Activated gamma-delta T cell (primary cell): ENCODE measurements around the gene GTSE1.

Experiments used
- DNase-seq: peaks from one replicate; lab custom pipeline; 2025; lab: John Stamatoyannopoulos, UW

The GTSE1 gene

DNA sequence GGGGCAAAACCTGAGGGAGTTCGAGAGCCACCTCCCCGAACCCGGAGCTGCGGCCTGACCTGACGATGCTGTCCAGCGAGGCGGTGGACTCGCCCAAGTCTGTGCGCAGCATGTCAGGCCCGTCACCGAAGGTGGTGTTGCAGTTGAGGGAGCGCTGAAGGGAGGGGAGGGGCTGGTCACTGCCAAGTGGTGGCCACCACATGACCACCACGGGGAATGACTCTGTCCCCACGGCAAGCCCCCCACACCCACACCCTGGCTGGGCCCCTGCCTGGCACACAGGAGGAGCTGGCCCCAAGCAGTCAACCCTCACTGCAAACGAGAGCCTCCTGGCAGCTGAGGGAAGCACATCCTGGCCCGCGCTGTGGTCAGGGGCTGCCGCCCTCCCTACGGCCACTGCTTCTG, 69.7 kb downstream of the GTSE1 start:
- no peak for DNase-seq

DNA sequence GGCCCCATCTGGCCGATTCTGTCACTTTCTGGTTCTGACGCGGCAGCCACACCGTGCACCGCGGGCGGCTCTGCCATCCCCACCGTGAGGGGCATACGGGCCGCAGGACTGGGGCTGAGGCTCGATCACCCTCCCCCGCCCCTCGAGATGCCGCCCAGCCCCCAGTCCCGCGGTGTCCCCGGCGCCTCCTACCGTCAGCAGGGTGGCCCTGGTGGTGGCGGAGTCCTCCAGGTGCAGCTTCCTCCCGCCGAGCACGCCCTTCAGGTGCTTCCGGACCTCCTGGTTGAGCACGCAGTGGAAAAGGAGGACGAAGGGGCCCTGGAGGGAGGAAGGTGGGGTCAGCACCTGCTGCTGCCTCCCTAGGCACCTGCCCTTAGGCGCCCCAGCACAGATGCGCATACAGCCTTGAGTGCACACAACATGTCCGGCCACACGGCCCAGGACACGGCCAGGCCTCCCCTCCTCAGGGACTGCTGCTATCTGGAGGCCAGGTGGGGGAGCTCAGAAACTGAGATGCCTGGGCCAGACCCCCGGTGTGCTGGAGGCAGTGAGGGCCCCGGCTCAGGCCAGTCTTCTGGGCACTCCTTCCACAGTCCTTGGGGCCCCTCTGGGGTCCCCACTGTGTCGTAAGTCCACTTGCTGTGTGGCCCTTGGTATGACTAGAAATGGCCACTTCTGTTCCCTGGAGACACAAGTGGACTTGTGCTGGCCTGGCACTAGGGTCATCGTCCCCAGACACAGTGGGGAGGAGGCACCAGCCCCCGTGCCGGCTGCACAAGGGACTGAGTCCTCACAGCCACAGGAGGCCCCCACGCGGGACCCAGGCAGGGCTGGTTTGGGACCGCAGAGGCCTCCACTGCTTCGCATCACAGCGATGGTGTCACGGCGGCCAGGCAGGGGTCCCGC, 70.4 kb downstream of the GTSE1 start:
- no peak for DNase-seq

DNA sequence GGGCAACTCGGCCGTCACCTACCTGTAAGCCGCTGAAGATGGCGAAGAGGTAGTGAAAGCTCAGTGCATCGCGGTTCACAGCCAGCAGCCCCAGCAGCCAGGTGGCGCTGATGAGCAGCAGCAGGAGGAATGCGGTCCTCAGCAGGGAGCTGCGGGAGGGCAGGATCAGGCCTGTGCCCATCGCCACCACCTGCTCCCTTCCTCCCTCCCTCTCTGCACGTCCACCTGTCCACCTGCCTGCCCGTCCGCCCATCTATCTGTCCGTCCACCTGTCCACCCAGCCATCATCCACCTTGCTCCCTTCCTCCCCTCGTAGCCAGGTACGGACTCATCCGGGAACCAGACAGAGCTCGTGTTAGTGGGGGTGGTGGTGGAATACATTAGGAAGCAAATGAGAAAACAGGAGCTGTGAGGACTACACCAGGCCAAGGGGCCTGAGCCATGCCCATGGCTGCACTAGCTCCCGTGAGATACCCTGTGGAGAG, 71.1 kb downstream of the GTSE1 start:
- peak; percentile 56 for DNase-seq

DNA sequence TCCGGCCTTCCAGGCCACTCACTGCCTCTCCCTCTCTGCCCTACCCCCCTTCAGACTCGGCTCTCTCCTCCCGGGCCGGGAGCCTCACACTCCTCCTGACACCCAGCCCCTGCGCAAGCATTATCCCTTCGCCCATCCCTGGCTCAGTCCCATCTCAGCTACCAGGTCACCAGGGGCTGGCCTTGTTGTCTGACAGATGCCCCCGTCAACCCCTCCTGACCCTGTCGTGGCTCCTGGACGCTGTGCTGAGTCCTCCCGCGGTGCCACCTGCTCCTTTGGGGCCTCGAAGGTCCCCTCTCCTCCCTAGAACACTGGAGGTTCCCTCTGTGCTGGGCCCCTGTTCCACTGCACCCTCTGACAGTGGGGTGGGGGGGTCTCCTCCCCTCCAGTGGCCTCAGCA, 71.8 kb downstream of the GTSE1 start:
- DNase-seq = no peak

DNA sequence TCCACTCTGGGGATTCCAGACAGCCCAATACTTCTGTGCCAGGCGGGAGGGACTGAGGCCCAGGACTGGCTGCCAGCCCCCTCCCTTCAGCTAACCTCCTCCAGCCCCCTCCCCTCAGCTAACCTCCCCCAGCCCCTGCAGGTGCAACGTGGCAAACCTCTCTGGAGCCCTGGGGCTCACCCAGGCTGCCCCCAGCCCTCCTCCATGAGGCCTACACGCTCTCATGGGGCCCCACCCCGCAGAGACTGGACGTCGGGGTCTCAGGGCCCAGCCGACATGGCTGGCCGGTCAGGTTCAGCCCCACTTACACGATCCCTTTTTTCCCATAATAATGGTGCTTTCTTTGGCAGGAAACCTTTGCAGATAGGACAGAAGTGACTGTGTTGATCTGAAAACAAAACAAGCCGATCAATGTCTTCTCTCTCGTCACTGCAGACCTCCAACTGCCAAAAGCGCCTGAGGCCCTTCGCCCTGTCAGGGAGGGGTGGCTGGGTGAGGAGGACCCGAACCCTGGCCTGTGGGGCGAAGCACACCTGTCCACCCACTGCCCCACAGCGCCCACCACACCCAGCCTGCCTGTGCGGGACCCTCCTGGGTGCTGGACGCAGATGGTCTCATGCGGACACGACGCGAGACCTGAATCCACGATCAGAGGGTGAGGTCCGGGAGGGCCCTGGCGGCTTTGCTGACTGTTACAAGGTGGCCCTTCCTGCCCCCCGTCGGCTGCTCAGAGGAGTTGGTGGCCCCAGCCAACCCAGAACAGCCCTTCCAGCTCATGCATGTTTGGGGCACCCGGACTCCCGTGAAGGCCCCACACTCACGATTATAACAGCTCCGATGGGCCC, 72.4 kb downstream of the GTSE1 start:
- DNase-seq = no peak

DNA sequence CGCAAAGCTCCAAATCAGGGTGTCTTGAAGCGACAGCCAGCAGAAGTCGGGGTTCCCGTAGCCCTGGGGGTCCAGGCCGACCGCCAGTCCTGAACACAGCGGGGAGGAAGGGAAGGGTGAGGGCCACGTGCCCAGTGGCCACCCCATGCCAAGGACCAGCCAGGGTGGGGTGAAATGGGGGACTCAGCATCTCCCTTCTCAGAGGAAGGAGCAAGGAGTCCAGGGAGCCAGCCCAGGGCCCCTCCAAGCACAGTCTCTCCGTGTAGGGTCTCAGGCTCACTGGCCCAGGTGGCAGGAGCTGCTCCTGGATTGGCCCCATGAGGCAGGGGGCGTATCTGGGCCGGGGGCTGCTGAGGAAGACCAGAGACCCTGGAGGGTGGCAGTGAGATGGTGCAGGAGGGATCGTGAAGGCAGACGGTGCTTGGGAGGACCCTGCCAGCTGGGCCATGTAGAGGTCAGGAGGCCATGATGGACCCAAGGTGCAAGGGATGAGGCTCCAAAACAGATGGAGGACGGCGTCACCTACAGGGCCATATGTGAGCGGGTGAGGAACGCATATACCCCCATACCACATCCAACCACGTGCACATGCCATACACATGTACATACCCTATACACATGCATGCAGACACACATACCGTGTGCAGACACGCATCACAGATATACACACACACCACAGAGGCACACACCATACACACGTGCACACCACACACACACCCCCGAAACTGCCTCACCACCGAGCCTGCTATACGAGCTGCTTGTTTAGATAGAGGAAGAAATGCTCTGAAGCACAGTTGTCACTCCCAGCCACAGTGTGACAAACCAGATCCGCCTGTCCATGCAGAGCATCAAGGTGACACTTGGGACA, 73.3 kb downstream of the GTSE1 start:
- DNase-seq = no peak

DNA sequence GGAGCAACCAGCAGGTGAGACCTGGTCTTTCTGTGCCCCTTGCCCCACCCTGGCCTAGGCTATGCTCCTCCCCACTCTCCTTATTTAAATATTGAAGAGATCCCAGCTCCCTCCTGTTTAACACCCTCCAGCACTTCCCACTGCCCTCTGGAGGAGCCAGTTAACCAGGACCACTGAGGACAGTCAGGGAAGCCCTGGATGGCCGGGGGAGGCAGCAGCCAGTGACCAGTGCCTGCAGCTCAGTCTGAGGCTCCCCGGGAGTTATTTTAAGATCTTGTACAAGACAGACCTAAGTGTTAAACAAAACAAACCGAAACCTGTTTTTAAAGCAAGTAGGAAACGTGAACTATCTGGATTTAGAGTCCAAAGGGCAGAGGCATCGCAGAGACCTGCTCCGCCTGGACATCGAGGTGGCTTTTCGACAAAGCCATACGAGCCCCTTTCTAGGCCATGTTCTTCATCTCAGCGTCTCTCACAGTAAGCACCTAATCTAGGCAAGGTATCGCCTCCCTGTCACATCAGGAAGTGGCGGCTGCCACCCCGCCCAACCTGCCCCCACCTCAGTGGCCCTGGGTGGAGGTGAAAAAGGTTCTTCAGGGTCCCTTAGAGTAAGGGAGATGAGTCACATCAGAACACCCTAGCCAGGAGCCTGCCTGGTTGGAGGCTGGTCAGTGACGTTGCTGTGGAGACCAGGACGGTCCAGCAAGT, 74.1 kb downstream of the GTSE1 start:
- peak; percentile 80 for DNase-seq

DNA sequence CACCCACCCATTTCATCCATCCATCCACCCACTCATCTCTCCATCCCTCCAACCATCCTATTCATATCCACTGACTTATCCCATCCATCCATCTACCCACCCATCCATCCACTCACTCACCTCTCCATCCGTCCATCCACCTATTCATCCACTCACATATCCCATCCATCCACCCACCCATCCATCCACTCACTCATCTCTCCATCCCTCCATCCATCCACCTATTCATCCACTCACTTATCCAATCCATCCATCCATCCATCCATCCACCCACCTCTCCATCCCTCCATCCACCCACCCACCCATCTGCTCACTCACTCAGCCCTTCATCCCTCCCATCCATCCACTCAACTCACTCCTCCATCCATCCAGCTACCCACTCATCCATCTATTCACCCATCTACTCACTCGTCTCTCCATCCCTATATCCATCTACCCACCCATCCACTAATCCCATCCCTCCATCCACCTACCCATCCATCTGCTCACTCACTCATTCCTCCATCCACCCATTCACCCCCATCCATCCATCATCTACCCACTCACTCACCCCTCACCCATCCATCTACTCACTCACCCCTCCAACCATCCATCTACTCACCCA, 75.1 kb downstream of the GTSE1 start:
- DNase-seq = no peak

DNA sequence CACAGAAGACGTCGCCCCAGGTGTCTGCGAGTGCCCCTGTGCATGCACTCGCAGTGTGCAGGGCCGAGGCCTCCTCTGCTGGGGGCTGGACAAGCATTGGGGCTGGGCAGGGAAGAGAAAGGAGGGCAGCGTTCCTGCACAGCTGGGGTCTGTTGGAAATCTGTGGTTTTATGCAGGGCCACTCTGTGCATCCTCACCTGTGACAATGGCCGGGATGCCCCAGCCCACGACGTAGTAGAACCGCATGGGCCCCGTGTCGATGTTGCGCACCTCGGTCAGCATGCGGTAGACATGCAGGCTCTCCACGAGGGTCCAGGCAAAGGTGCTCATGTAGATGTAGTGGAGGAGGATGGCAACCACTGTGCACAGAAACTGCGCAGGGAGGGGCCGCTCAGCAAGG, 76.0 kb downstream of the GTSE1 start:
- DNase-seq = no peak

DNA sequence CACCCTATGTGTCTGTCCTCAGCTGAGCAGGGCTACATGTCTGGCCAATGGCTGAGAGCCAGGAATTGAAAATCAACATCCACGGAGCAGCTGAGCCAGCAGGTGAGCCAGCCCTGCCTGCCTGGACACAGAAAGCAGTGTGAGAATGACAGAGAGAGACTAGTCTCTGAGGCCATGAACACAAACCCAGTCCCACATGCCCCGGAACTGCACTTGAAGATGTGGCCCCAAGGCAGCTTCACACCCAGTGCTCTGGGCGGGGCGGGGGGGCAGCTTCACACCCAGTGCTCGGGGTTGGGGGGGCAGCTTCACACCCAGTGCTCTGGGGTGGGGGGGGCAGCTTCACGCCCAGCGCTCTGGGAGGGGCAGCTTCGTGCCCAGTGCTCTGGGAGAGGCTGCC, 76.5 kb downstream of the GTSE1 start:
- peak; percentile 63 for DNase-seq

DNA sequence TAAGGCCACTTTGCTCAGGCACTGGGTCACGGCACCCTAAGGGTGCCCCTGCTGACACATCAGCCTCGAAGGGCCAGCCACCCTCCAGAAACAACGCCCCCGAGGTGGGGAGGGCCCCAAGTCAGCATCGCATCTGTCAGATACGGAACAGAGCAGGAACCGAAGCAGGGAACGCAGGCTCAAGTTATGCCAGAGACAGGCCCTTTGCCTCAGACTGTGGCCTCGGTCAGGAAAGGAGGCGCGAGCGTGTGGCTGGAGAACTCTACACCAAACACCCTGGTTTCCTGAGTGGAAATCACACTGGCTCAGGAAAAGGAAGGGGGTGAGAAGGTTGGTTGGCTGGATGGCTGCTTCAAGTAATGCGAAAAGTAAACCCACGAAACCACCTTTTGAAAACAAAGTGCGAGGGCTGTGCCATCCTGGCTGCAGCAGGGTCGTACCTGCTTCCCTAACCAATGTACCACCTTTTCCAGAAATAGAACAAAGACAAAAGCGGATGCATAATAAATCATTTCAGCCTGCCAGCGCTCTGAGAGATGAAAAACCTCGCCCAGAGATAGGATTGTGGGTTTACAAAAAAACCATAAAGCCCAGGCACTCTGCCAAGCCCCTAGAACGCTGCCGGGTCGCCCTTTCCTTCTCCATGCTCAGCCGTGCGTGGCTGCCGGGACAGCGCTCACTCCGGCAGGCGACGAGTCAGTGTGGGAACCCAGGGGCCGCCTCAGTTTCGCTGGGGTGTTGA, 77.4 kb downstream of the GTSE1 start:
- DNase-seq = peak; percentile 39

DNA sequence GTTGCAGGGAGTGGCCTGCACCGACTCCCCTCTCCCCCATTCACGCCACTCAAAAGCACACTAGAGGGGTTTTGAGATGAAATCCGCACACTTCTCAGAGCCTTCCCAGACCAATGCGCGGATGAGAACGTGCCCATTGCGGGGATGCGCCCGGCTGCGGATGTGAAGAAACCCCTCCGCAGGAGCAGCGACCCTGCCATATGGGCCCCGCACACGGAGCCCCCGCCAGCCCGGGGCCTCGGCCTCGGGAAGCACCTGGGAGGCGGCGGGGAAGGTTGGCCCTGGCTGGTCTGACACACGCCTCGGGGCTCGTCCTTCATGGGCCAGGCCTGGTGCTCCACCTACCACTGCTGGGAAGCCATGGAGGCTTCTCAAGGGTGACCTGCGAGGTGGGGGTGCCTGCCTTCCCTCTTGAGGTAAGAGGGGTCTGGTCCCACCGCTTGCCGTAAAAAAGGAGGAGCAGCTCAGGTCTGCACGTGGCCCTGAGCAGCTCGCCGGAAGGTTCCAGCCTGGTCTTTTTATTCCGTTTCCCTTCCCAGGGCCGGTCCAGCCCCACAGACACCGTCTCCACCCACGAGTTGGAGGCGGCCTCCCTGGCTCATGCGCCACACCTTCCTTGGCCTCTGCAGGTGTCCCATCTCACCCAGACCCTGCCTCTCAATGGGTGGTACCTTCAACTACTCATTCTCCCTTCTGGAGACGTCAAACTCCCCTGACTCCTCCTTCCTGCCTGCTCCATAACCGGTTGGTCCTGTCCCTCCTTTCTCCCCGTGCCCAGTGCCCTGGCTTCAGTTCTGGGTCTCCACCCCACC, 78.2 kb downstream of the GTSE1 start:
- DNase-seq = no peak

DNA sequence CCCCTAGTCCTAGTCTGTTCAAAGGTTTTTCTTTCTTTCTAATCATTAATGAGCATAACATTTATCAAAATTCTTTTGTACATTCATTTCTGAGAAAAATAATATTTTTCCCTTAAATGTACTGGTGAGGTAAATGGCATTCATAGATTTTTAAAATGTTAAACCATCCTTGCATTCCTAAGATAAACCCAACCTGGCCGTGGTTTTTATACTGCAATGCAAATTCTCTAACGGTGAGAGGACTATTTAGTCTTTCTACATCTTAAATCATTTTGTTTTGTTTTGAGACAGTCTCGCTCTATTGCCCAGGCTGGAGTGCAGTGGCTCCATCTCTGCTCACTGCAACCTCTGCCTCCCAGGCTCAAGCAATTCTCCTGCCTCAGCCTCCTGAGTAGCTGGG, 79.4 kb downstream of the GTSE1 start:
- no peak for DNase-seq

DNA sequence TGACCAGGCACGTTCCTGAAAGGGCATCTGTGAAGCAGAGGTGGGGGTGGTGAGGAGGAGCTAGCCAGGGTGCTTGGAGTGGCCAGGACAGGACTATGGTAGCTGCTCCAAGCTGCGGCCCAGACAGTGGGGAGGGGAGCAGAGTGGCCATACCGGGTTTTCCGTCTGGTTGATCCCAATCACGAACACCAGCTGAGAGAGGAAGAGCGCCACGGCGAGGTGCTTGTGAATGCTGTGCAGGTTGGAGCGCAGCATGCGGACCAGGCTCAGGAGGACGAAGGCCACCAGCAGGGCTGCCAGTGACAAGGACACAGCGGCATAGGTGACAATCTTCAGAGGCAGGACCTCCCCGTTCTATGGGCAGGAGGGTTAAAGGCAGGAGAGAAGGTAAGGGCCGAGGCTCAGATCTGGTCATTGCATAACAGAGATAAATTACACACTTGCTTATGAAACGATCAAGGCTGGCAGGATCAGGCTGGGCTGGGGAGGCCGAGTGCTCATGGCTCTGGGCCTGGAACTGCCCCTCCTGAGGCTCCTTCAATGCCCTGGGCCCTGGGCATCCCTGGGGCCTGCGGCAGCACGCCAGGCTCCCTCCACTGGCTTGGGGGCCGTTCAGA, 80.3 kb downstream of the GTSE1 start:
- no peak for DNase-seq

DNA sequence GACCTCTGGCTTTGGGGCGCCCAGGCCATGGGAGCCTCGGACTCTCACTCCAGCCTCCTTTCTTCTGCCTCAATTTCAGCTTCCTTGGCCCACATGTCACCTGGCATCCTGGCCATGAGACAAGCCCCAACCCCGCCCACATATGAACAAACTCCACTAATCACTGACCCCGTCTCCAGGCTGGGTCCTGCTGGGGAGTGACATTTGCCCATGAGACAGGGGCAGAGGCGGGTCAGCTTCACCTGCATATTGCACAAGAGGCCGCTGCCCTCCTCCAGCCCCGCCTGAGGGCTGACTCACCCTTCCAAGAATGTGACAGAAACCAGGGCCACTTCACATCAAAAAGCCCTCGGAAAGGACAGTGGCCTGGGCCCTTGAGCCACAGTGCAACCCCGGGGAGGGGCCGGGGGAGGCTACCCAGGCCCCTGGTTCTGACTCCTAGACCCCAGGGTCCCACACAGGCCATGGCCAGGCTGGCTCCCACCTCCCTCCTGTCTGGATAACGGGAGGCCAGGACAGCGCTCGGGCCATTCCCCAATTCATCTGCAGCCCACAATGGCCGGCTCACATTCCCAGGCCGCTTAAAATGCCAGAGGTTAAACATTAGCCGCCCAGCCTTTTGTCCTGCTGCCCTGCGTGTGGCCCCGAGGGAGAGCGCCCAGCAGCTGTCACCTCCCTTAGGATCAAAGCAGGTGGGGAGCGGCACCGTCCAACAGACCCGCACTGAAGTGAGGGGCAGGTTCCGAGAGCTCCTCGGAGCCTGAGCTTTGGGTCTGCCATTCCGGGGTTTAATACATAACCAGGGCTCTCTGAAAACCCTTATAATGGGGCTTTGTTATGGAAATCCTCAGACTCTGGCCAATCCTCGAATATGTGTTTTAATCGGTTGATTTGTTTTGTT, 81.1 kb downstream of the GTSE1 start:
- DNase-seq = no peak

DNA sequence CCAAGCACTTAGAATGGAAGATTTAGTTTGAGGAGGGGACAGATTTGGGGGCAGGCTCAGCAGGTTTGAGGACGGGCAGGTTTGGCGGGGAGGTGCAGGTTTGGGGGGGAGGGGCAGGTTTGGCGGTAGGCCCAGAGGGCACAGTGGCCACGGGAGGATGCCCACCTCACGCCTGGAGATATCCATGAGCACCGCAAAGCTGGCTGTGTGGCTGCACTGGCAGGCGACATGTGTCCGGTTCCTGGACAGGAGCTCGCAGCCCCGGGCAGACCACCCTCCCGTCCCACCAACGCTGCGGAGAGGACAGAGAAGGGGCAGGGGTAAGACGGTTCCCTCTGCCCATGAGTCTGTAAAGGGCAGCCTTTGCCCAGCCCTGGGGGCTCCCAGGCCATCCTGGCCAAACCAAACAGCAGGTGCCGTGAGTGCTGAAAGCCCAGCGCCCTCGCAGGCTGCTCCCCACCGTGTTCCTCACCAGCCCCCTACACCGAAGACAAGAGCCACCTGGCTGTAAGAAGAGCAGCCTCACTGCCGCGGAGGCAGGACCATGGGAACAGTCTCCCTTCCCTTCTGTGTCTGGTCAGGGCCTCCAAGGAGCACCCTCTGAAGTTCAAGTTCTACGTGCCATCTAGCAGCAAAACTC, 81.9 kb downstream of the GTSE1 start:
- DNase-seq = no peak
